ENCODE measurements around the gene OR52I2. TPM values are rescaled to one million over a fixed set of nuclear protein-coding genes. Genes with fewer than 3 reads are reported as not detected.

OR52I2 gene
- total RNA-seq, 5 donors from 2014 or later (not counting 1 experiment from before 2014, with no cell fraction given): not detected

GRCh38 chr11:4606231-4607015 lies 24.9 kb downstream of the OR52I2 start:
- Histone ChIP-seq H3K4me3 (ENCODE audit: control insufficient read depth in 1 of 2, extremely low read depth in 1 of 2, low read length in 1 of 2) (peak overlapping the region in 1 of 2 donors; percentile 94), H3K27ac (ENCODE audit: low read length) (no peak overlapping the region), H3K36me3 (ENCODE audit: control insufficient read depth in 2 of 2, extremely low read depth in 1 of 2, insufficient read depth in 1 of 2, low read length in 1 of 2) (peaks cover 6 to 32% of the 10 kb centered on the region in 2 donors), H3K27me3 (replicated peaks in 1 of 2; ENCODE audit: control insufficient read depth in 2 of 2, extremely low read depth in 1 of 2, insufficient read depth in 2 of 2, low read length in 1 of 2) (no peaks in the 10 kb centered on the region), H3K9me3 (no peaks in the 10 kb centered on the region), H3K4me1 (ENCODE audit: control insufficient read depth in 1 of 2, extremely low read depth in 1 of 2, insufficient read depth in 2 of 2, low read length in 2 of 2) (peaks cover 14 to 17% of the 10 kb centered on the region in 2 experiments)
- H3K4me1 Mint-ChIP-seq: peaks cover 50 to 58% (median 50%) of the 10 kb centered on the region in 3 donors
- H3K4me3 Mint-ChIP-seq: peak overlapping the region; percentile 92 to 94 (median 92)
- ATAC-seq (replicated peaks in 1 of 4) (no peak), DNase-seq (no peak)
- ChIA-PET CTCF (interaction anchor here in 1 of 2 donors (1.1 kb wide), 1 partner anchor 25 kb away, joined by 3 read pairs; no protein-coding TSS in a partner anchor), POLR2A (no interaction called here)
- peaks cover 32% of the 10 kb centered on the region for H3K36me3 Mint-ChIP-seq
- peaks cover 0 to 7% (median 0%) of the 10 kb centered on the region in 3 donors for H3K9me3 Mint-ChIP-seq
- H3K27me3 Mint-ChIP-seq: no peaks in the 10 kb centered on the region
- H3K27ac Mint-ChIP-seq: peak overlapping the region; percentile 86 to 93
- no CpG with 5 or more reads among the region's 1 CpG for WGBS (ENCODE audit: insufficient coverage)

GRCh38 chr11:4607096-4607495 lies 25.6 kb downstream of the OR52I2 start:
- Mint-ChIP-seq H3K9me3 (peaks cover 0 to 7% (median 0%) of the 10 kb centered on the region in 3 donors), H3K27ac (peak overlapping the region; percentile 86 to 93), H3K36me3 (peaks cover 27% of the 10 kb centered on the region), H3K4me1 (peaks cover 49 to 58% (median 50%) of the 10 kb centered on the region in 3 donors), H3K4me3 (peak overlapping the region; percentile 92 to 94 (median 92)), H3K27me3 (no peaks in the 10 kb centered on the region)
- CTCF ChIA-PET: interaction anchor here in 1 of 2 donors (0.7 to 1.0 kb wide), 2 partner anchors 24 to 29 kb away, joined by 3 read pairs; no protein-coding TSS in a partner anchor
- Histone ChIP-seq H3K36me3 (ENCODE audit: control insufficient read depth in 2 of 2, extremely low read depth in 1 of 2, insufficient read depth in 1 of 2, low read length in 1 of 2) (peaks cover 6 to 26% of the 10 kb centered on the region in 2 donors), H3K27me3 (replicated peaks in 1 of 2; ENCODE audit: control insufficient read depth in 2 of 2, extremely low read depth in 1 of 2, insufficient read depth in 2 of 2, low read length in 1 of 2) (no peaks in the 10 kb centered on the region), H3K4me1 (ENCODE audit: control insufficient read depth in 1 of 2, extremely low read depth in 1 of 2, insufficient read depth in 2 of 2, low read length in 2 of 2) (peaks cover 14 to 17% of the 10 kb centered on the region in 2 experiments), H3K4me3 (ENCODE audit: control insufficient read depth in 1 of 2, extremely low read depth in 1 of 2, low read length in 1 of 2) (peak overlapping the region; percentile 94), H3K9me3 (no peaks in the 10 kb centered on the region), H3K27ac (ENCODE audit: low read length) (no peak overlapping the region)
- 73% methylated on average over 2 of the region's 6 CpGs for WGBS (ENCODE audit: insufficient coverage)
- DNase-seq (peak in 1 of 35 experiments; percentile 2), ATAC-seq (replicated peaks in 1 of 4) (no peak)
- POLR2A ChIA-PET: no interaction called here

DNA sequence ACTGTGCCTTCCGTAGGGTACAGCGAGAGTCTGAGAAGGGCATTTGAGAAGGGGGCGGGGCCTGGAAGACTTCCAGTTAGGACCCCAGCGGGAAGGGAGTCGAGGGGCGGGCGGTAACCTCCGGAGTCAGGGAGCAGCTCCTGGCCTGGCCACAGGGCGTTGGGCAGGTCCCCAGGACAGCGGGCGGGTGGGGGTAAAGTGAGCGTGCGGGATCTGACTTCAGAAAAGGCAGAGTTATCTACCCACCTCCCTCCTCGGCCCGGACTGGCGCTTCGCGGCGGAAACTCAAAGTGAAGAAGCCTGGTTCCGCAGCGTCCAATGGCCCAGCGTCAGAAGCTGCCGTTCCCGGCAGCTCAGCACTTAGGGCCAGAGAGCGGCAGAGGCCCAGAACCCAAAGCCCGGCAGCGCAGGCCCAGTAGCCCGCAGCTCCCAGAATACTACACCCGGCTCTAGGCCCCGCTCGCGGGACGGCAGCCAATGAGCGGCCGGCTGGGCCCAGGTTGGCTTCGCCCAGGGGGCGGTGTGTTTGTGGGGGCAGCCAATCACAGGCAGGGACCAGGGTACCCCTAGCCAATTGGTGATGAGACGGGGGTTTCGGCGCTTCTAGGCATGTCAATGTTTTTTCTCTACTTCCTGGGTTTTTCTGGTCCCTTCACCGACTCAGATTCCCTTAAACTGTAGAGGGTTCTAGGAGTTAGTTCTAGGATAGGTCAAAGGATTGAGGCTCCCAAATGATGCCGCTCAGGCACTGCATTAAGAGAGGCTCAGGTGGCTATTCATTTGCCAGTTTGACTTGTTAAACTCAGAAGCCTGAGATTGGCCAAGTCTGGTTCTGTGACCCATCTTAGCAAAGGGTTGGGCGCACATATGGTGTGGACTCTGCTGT lies 26.5 kb downstream of the OR52I2 start, which contains the start of gene TRIM68:
Gene TRIM68, minus strand, starts transcription at position 451 of the 886 bp plus-strand sequence. CDS start 2,727 bp downstream, outside the sequence.
- Mint-ChIP-seq H3K4me1 (peaks cover 46 to 58% (median 50%) of the 10 kb centered on the region in 3 donors), H3K36me3 (peaks cover 18% of the 10 kb centered on the region), H3K27me3 (no peaks in the 10 kb centered on the region), H3K9me3 (peaks cover 0 to 7% (median 0%) of the 10 kb centered on the region in 3 donors), H3K27ac (peak within 1 kb of the TSS; percentile 86 to 93), H3K4me3 (peak within 1 kb of the TSS; percentile 92 to 94 (median 92))
- ChIA-PET CTCF (interaction anchor here in 1 of 2 donors (0.7 to 1.3 kb wide), 3 partner anchors 23 to 29 kb away, joined by 3 read pairs; partner anchors contain the start of gene OR51D1), POLR2A (interaction anchor here in 1 of 2 donors (0.7 kb wide), 1 partner anchor 10 kb away, joined by 6 read pairs; no protein-coding TSS in a partner anchor)
- no peaks in the 10 kb centered on the region for H3K27me3 ChIP-seq (replicated peaks in 1 of 2; ENCODE audit: control insufficient read depth in 2 of 2, extremely low read depth in 1 of 2, insufficient read depth in 2 of 2, low read length in 1 of 2)
- peak within 1 kb of the TSS; percentile 86 for H3K27ac ChIP-seq (ENCODE audit: low read length)
- WGBS (ENCODE audit: insufficient coverage): 6% methylated on average over 27 of the region's 43 CpGs
- H3K9me3 ChIP-seq: no peaks in the 10 kb centered on the region
- ATAC-seq (replicated peaks in 1 of 4): peak; percentile 100
- peak; percentile 90 to 97 (median 95) for DNase-seq
- peak within 1 kb of the TSS; percentile 94 for H3K4me3 ChIP-seq (ENCODE audit: control insufficient read depth in 1 of 2, extremely low read depth in 1 of 2, low read length in 1 of 2)
- peaks cover 3 to 18% of the 10 kb centered on the region in 2 donors for H3K36me3 ChIP-seq (ENCODE audit: control insufficient read depth in 2 of 2, extremely low read depth in 1 of 2, insufficient read depth in 1 of 2, low read length in 1 of 2)
- H3K4me1 ChIP-seq (ENCODE audit: control insufficient read depth in 1 of 2, extremely low read depth in 1 of 2, insufficient read depth in 2 of 2, low read length in 2 of 2): peaks cover 14 to 17% of the 10 kb centered on the region in 2 experiments

DNA sequence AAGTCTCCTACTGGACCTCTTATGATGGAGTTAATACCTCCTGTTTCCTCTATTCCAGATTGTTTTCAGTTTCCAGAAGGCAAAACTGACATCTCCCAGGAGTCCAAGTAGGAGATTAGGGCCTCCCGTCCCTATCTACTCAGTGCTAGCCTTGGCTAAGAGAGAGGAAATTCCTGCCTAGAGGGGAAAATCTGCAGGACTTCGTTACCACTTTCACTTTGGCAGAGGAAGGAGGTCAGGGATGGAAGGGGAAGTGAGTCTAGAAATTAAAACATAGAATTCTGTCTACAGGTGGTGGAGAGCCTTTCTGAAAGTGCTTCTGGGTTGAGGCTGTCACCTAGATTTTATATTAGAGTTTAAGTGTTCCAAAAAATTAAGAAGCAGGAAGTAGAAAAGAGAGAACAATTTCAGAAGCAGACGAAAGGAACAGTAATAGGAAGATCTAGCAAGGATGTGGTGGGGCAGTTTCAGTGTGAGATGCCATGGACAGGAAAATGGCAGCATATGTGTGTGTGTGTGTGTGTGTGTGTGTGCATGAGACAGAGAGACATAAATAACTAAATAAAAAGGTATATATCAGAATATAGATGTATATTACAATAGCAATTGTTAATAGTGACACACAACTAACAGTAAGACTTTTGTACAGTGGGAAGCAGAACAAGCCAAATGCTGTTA lies 28.9 kb downstream of the OR52I2 start:
- 0% methylated on average over 2 of the region's 3 CpGs for WGBS (ENCODE audit: insufficient coverage)
- ChIA-PET CTCF (no interaction called here), POLR2A (no interaction called here)
- Histone ChIP-seq H3K36me3 (ENCODE audit: control insufficient read depth in 2 of 2, extremely low read depth in 1 of 2, insufficient read depth in 1 of 2, low read length in 1 of 2) (no peaks in the 10 kb centered on the region), H3K4me3 (ENCODE audit: control insufficient read depth in 1 of 2, extremely low read depth in 1 of 2, low read length in 1 of 2) (peak overlapping the region in 1 of 2 donors; percentile 31), H3K9me3 (no peaks in the 10 kb centered on the region), H3K27ac (ENCODE audit: low read length) (peak overlapping the region; percentile 68), H3K27me3 (replicated peaks in 1 of 2; ENCODE audit: control insufficient read depth in 2 of 2, extremely low read depth in 1 of 2, insufficient read depth in 2 of 2, low read length in 1 of 2) (no peaks in the 10 kb centered on the region), H3K4me1 (ENCODE audit: control insufficient read depth in 1 of 2, extremely low read depth in 1 of 2, insufficient read depth in 2 of 2, low read length in 2 of 2) (peaks cover 14 to 17% of the 10 kb centered on the region in 2 experiments)
- H3K4me3 Mint-ChIP-seq: peak overlapping the region; percentile 61 to 92 (median 65)
- H3K27ac Mint-ChIP-seq: peak overlapping the region; percentile 86 to 93
- peaks cover 0 to 3% of the 10 kb centered on the region in 2 donors for H3K27me3 Mint-ChIP-seq
- peaks cover 0 to 7% (median 0%) of the 10 kb centered on the region in 3 donors for H3K9me3 Mint-ChIP-seq
- DNase-seq (peak in 11 of 35 experiments; percentile 2 to 39 (median 7)), ATAC-seq (replicated peaks in 1 of 4) (no peak)
- no peaks in the 10 kb centered on the region for H3K36me3 Mint-ChIP-seq
- peaks cover 44 to 47% (median 46%) of the 10 kb centered on the region in 3 donors for H3K4me1 Mint-ChIP-seq

GRCh38 chr11:4611986-4612385 lies 30.4 kb downstream of the OR52I2 start:
- no CpG with 5 or more reads among the region's 2 CpGs for WGBS (ENCODE audit: insufficient coverage)
- Histone ChIP-seq H3K9me3 (no peaks in the 10 kb centered on the region), H3K36me3 (ENCODE audit: control insufficient read depth in 2 of 2, extremely low read depth in 1 of 2, insufficient read depth in 1 of 2, low read length in 1 of 2) (no peaks in the 10 kb centered on the region), H3K27ac (ENCODE audit: low read length) (no peak overlapping the region), H3K4me1 (ENCODE audit: control insufficient read depth in 1 of 2, extremely low read depth in 1 of 2, insufficient read depth in 2 of 2, low read length in 2 of 2) (peaks cover 10% of the 10 kb centered on the region in 2 experiments), H3K27me3 (replicated peaks in 1 of 2; ENCODE audit: control insufficient read depth in 2 of 2, extremely low read depth in 1 of 2, insufficient read depth in 2 of 2, low read length in 1 of 2) (no peaks in the 10 kb centered on the region), H3K4me3 (ENCODE audit: control insufficient read depth in 1 of 2, extremely low read depth in 1 of 2, low read length in 1 of 2) (no peak overlapping the region)
- Mint-ChIP-seq H3K27me3 (peaks cover 5 to 12% of the 10 kb centered on the region in 2 donors), H3K4me3 (no peak overlapping the region), H3K27ac (no peak overlapping the region), H3K4me1 (peaks cover 30 to 33% (median 32%) of the 10 kb centered on the region in 3 donors), H3K9me3 (peaks cover 0 to 7% (median 0%) of the 10 kb centered on the region in 3 donors), H3K36me3 (no peaks in the 10 kb centered on the region)
- CTCF ChIA-PET: no interaction called here
- no peak for ATAC-seq (replicated peaks in 1 of 4)
- DNase-seq: no peak
- POLR2A ChIA-PET: no interaction called here

Data from T-cell (primary cell).